ENCODE data around the gene SLC17A8.
"Not testable (repeated sequence)": the region's sequence is repeated elsewhere in the genome, so short reads cannot be mapped to it uniquely, and the experiment has no call there.

Gene SLC17A8

GRCh38 chr12:100356644-100357223 lies at the start of gene SLC17A8:
TSS of gene SLC17A8 (plus strand) at chr12:100357074. CDS start at chr12:100357392, 318 bp downstream.
- no peak for DNase-seq

- not testable (repeated sequence) for DNase-seq
These were observed 48.7 kb upstream of the SLC17A8 start for GRCh38 chr12:100308138-100308537.

- no peak for DNase-seq
These were observed 45.6 kb upstream of the SLC17A8 start for GRCh38 chr12:100311317-100311716.

- no peak for DNase-seq
These were observed 39.5 kb upstream of the SLC17A8 start for GRCh38 chr12:100317371-100317770.

GRCh38 chr12:100324498-100324897 lies 32.4 kb upstream of the SLC17A8 start:
- DNase-seq: no peak

GRCh38 chr12:100326208-100326607 lies 30.7 kb upstream of the SLC17A8 start:
- no peak for DNase-seq

- no peak for DNase-seq
These were observed 27.1 kb upstream of the SLC17A8 start for GRCh38 chr12:100329800-100330199.

- no peak for DNase-seq
These were observed 25.0 kb upstream of the SLC17A8 start for GRCh38 chr12:100331871-100332270.

GRCh38 chr12:100332852-100333251 lies 24.0 kb upstream of the SLC17A8 start:
- no peak for DNase-seq

- DNase-seq: no peak
These were observed 19.6 kb upstream of the SLC17A8 start for GRCh38 chr12:100337299-100337698.

GRCh38 chr12:100337727-100338126 lies 19.1 kb upstream of the SLC17A8 start:
- DNase-seq: no peak

GRCh38 chr12:100339071-100339470 lies 17.8 kb upstream of the SLC17A8 start:
- DNase-seq: no peak

- not testable (repeated sequence) for DNase-seq
These were observed 14.0 kb upstream of the SLC17A8 start for GRCh38 chr12:100342897-100343296.

- not testable (repeated sequence) for DNase-seq
These were observed 12.5 kb upstream of the SLC17A8 start for GRCh38 chr12:100344351-100344750.

- no peak for DNase-seq
These were observed 11.7 kb upstream of the SLC17A8 start for GRCh38 chr12:100345020-100345767.

- DNase-seq: no peak
These were observed 10.2 kb upstream of the SLC17A8 start for GRCh38 chr12:100346660-100347059.

- no peak for DNase-seq
These were observed 8.0 kb upstream of the SLC17A8 start for GRCh38 chr12:100348657-100349454.

GRCh38 chr12:100359248-100359647 lies 2.4 kb downstream of the SLC17A8 start:
- DNase-seq: no peak

GRCh38 chr12:100359822-100360221 lies 2.9 kb downstream of the SLC17A8 start:
- DNase-seq: no peak

GRCh38 chr12:100360450-100360849 lies 3.6 kb downstream of the SLC17A8 start:
- DNase-seq: no peak

GRCh38 chr12:100364324-100364723 lies 7.5 kb downstream of the SLC17A8 start:
- DNase-seq: no peak

GRCh38 chr12:100365411-100365810 lies 8.5 kb downstream of the SLC17A8 start:
- no peak for DNase-seq

GRCh38 chr12:100368066-100368465 lies 11.2 kb downstream of the SLC17A8 start:
- DNase-seq: no peak

- DNase-seq: no peak
These were observed 14.3 kb downstream of the SLC17A8 start for GRCh38 chr12:100371146-100371545.

All from CD4-positive, alpha-beta T cell treated with Interleukin-21 for 1 hour (primary cell).